HFF-Myc (cell line): ENCODE data around the gene TANC1.
A peak's percentile ranks its signal among the peaks of the same experiment; 100 is the strongest.

Experiments used
- DNase-seq: peaks from one replicate; pipeline ENCODE4 v3.0.0-alpha.2; 2011; ENCODE audit warnings: low read depth; ENCODE audit errors: extremely low read depth
- H3K4me3 ChIP-seq: replicated peaks from 2 replicates; pipeline ENCODE4 v1.5.1; 2011; ENCODE audit warnings: low read depth, mild to moderate bottlenecking, control low read depth, low read length
- CTCF ChIP-seq: IDR thresholded peaks from 2 replicates; pipeline ENCODE4 v1.5.1; 2012; ENCODE audit warnings: mild to moderate bottlenecking, low read depth, low read length, control low read depth; ENCODE audit errors: missing control alignments

Gene TANC1

GRCh38 chr2:159226608-159227385, 258.4 kb downstream of the TANC1 start:
- H3K4me3 ChIP-seq: no peak overlapping the region
- no peak for DNase-seq
- no peak for TF ChIP-seq CTCF

- no peak overlapping the region for H3K4me3 ChIP-seq
- TF ChIP-seq CTCF: no peak
- no peak for DNase-seq
Observed at GRCh38 chr2:159227467-159227866, 259.0 kb downstream of the TANC1 start.

- no peak overlapping the region for H3K4me3 ChIP-seq
- peak; percentile 37 for DNase-seq
- no peak for TF ChIP-seq CTCF
Observed at GRCh38 chr2:159228081-159228581, 259.7 kb downstream of the TANC1 start.

- no peak for DNase-seq
- H3K4me3 ChIP-seq: no peak overlapping the region
- no peak for TF ChIP-seq CTCF
Observed at GRCh38 chr2:159229476-159230144, 261.2 kb downstream of the TANC1 start.

- TF ChIP-seq CTCF: no peak
- DNase-seq: no peak
- no peak overlapping the region for H3K4me3 ChIP-seq
Observed at GRCh38 chr2:159230145-159230877, 261.9 kb downstream of the TANC1 start.

GRCh38 chr2:159232456-159233170, 264.2 kb downstream of the TANC1 start:
- TF ChIP-seq CTCF: no peak
- H3K4me3 ChIP-seq: no peak overlapping the region
- no peak for DNase-seq
